ENCODE results near the gene IPO4.

IPO4 gene

DNA sequence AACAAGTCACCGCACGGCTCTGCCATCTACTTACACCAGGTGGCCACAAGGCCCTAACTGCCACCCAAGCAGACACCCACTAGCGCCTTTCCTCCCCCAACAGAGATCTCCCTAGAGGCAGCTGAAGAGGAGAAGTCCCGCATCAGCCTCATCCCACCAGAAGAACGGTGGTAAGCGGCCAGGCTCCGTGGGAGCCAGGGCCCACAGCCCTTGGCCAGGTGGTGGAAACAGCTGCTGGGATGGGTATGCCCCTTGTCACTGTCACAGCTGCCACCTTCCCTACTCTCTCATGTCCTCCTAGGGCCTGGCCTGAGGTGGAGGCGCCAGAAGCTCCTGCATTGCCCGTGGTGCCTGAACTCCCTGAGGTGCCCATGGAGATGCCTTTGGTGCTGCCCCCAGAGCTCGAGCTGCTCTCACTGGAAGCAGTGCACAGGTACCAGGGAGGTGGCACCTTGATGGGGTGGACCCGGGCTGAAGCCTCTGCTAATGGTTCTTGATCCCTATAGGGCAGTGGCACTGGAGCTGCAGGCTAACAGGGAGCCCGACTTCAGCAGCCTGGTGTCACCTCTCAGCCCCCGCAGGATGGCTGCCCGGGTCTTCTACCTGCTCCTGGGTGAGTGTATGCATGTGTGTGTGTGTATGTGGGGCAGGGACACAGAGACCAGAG, 9.2 kb downstream of the IPO4 start:
- H3K27me3 ChIP-seq (replicated peaks; ENCODE audit: control insufficient read depth, insufficient read depth, low read length): no peaks in the 10 kb centered on the region
- TF ChIP-seq, protein P1, sequence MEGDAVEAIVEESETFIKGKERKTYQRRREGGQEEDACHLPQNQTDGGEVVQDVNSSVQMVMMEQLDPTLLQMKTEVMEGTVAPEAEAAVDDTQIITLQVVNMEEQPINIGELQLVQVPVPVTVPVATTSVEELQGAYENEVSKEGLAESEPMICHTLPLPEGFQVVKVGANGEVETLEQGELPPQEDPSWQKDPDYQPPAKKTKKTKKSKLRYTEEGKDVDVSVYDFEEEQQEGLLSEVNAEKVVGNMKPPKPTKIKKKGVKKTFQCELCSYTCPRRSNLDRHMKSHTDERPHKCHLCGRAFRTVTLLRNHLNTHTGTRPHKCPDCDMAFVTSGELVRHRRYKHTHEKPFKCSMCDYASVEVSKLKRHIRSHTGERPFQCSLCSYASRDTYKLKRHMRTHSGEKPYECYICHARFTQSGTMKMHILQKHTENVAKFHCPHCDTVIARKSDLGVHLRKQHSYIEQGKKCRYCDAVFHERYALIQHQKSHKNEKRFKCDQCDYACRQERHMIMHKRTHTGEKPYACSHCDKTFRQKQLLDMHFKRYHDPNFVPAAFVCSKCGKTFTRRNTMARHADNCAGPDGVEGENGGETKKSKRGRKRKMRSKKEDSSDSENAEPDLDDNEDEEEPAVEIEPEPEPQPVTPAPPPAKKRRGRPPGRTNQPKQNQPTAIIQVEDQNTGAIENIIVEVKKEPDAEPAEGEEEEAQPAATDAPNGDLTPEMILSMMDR (IDR thresholded peaks at IDR 0.05; ENCODE audit: insufficient read depth, low read length, poor library complexity, severe bottlenecking): no peak
- no peak overlapping the region for H3K4me3 ChIP-seq (replicated peaks; ENCODE audit: low read depth, low read length)
- no peak for DNase-seq (ENCODE audit: extremely low read depth, insufficient read length)
- peaks cover 64% of the 10 kb centered on the region for H3K36me3 ChIP-seq (ENCODE audit: control insufficient read depth, insufficient read depth, low read length)

DNA sequence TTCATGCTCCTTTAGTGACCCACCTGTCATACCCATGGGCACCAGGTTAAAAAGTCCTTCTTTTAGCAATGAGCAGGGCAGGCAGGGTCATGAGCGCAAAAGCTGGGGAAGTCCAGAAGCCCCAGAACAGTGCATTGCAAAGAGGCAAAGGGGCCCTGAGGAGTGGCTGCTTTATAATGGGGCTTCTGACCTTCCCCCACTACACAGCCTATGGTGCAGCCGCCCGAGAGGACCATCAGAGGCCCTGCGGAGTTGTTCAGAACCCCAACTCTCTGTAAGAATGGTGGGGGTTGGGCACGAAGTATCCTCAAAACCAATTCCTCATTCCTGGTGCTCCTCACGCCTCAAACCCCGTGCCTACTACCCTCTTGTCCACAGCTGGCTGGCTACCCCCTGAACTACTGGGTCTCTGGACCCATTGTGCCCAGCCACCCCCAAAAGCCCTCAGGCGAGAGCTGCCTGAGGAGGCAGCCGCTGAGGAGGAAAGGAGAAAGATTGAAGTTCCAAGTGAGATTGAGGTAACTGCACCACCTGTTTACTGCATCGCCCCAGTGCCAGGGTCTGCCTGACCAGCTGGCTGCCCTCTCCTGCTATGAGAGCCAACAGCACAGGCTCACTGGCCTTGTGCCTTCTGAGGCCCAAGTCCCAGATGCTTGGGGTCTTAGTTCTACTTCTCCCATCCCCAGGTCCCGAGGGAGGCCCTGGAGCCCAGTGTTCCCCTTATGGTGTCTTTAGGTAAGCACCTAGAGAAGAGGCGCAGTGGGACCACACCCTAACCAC, 10.0 kb downstream of the IPO4 start:
- Histone ChIP-seq H3K27me3 (replicated peaks; ENCODE audit: control insufficient read depth, insufficient read depth, low read length) (no peaks in the 10 kb centered on the region), H3K36me3 (ENCODE audit: control insufficient read depth, insufficient read depth, low read length) (peaks cover 58% of the 10 kb centered on the region), H3K4me3 (replicated peaks; ENCODE audit: low read depth, low read length) (no peak overlapping the region)
- TF ChIP-seq, protein P1 (IDR thresholded peaks at IDR 0.05; ENCODE audit: insufficient read depth, low read length, poor library complexity, severe bottlenecking): no peak
- DNase-seq (ENCODE audit: extremely low read depth, insufficient read length): no peak

DNA sequence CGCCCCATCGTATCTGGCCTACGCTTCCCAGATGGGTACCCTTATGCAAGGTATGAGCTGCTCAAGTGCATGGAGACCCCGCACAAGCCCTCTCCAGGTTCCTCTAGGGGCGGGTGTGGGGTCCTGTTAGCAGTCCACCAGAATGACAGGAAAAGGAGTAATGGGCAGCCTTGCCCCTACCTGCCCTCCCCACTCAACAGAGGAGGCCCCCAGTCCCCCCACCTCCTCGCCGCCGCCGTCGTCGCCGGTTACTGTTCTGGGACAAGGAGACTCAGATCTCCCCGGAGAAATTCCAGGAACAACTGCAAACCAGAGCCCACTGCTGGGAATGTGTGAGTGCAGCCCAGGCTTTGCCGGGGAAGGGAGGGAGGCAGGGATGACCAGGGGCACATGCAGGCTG, 10.7 kb downstream of the IPO4 start:
- Histone ChIP-seq H3K4me3 (replicated peaks; ENCODE audit: low read depth, low read length) (no peak overlapping the region), H3K27me3 (replicated peaks; ENCODE audit: control insufficient read depth, insufficient read depth, low read length) (no peaks in the 10 kb centered on the region), H3K36me3 (ENCODE audit: control insufficient read depth, insufficient read depth, low read length) (peaks cover 52% of the 10 kb centered on the region)
- DNase-seq (ENCODE audit: extremely low read depth, insufficient read length): no peak
- TF ChIP-seq, protein P1 (IDR thresholded peaks at IDR 0.05; ENCODE audit: insufficient read depth, low read length, poor library complexity, severe bottlenecking): no peak

DNA sequence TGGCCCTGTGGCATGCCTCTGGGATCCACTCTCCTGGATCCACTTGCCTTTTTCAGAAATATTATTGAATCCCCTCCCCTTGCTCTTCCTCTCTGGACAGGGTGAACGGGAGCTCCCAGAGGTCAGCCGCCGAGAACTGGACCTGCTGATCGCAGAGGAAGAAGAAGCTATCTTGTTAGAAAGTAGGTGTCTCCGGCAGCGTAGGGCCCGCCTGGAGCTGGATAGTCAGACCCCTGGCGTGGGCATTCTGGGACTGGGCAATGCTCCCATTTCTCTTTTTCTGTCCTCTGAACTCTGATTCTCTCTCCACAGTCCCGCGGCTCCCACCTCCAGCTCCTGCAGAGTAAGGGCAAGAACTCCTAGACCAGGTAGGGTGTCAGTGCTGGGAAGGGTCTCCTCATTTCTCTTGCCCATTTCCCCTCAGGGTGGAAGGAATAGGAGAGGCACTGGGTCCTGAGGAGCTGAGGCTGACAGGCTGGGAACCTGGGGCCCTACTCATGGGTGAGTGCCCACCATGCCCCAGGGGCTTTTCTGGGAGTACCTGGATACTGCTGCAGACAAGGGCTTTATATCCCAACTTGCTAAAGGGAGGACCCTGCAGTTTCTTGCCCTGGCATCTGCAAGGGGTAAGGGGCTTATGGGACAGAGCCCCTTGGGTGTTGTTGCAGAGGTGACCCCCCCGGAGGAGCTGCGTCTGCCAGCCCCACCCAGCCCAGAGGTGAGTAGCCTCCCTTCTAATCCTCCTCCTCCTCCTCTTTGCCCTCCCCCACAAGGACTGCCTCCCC, 11.4 kb downstream of the IPO4 start:
- TF ChIP-seq, protein P1 (IDR thresholded peaks at IDR 0.05; ENCODE audit: insufficient read depth, low read length, poor library complexity, severe bottlenecking): no peak
- peaks cover 48% of the 10 kb centered on the region for H3K36me3 ChIP-seq (ENCODE audit: control insufficient read depth, insufficient read depth, low read length)
- no peaks in the 10 kb centered on the region for H3K27me3 ChIP-seq (replicated peaks; ENCODE audit: control insufficient read depth, insufficient read depth, low read length)

DNA sequence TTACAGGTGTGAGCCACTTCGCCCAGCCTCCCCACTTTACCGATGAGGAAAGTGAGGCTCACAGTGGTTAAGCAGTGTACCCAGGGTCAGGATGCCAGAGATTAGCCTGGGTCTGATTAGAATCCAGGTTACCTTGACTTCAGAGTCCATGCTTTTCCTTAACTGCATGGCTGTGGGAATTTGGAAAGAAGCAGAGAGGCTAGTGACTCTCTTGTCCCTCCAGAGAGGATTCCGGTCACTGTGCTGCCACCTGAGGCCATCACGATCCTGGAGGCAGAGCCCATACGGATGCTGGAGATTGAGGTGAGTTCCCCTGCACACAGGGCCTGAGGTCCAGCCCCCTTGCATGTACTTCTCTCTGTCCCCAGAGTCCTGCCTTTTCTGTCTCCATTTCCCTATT, 12.0 kb downstream of the IPO4 start:
- Histone ChIP-seq H3K36me3 (ENCODE audit: control insufficient read depth, insufficient read depth, low read length) (peaks cover 45% of the 10 kb centered on the region), H3K27me3 (replicated peaks; ENCODE audit: control insufficient read depth, insufficient read depth, low read length) (no peaks in the 10 kb centered on the region), H3K4me3 (replicated peaks; ENCODE audit: low read depth, low read length) (no peak overlapping the region)
- no peak for DNase-seq (ENCODE audit: extremely low read depth, insufficient read length)
- TF ChIP-seq, protein P1 (IDR thresholded peaks at IDR 0.05; ENCODE audit: insufficient read depth, low read length, poor library complexity, severe bottlenecking): no peak

More for the DNA sequence above, 11.4 kb downstream of the IPO4 start:
- H3K4me3 ChIP-seq (replicated peaks; ENCODE audit: low read depth, low read length): no peak overlapping the region
- no peak for DNase-seq (ENCODE audit: extremely low read depth, insufficient read length)
